IMR-90 (cell line): ENCODE data around the gene ILRUN. TPM values are rescaled to one million over a fixed set of nuclear protein-coding genes. Genes with fewer than 3 reads are reported as not detected.
A peak's percentile ranks its signal among the peaks of the same experiment; 100 is the strongest.
"Not testable (repeated sequence)": the region's sequence is repeated elsewhere in the genome, so short reads cannot be mapped to it uniquely, and the experiment has no call there.

Experiments
- ATAC-seq: fragments of 200-7000 bp; cut with Tn5 transposase; 2 replicates; pipeline ENCODE4 v1.9.1; 2020; ENCODE audit warnings: low read depth, mild to moderate bottlenecking, moderate library complexity
- BruUV-seq: library from RNA; stranded (reverse); fragments of 400-500 nt; replicated peaks from 2 replicates; lab custom pipeline; 2021; lab: Mats Ljungman, UMichigan
- CTCF ChIA-PET: fragments of 300-600 bp; formaldehyde crosslinking; extraction: SDS; loops from one replicate; lab custom pipeline; 2021; ENCODE audit warnings: antibody characterized with exemption; lab: Yijun Ruan, JAX
- POLR2A ChIA-PET: fragments of 300-600 bp; sonication (Branson Sonifier 250); formaldehyde crosslinking; loops from one replicate; lab custom pipeline; 2022; ENCODE audit warnings: antibody characterized with exemption; ENCODE audit not compliant: unreplicated experiment; lab: Charles Lee
- DNase-seq: peaks from one replicate; pipeline ENCODE4 v3.0.0; 2013
- H2AFZ ChIP-seq: replicated peaks from 2 replicates; pipeline ENCODE3; 2013; ENCODE audit warnings: low read length, mild to moderate bottlenecking; ENCODE audit not compliant: poor library complexity
- H2AK5ac ChIP-seq: 2 replicates; pipeline ENCODE4 v1.6.1; 2013; ENCODE audit warnings: low read depth, low read length, inconsistent platforms
- H2AK9ac ChIP-seq: replicated peaks from 2 replicates; pipeline ENCODE3; 2013; ENCODE audit warnings: mild to moderate bottlenecking, low read depth, low read length, moderate library complexity; ENCODE audit not compliant: poor library complexity
- H2BK120ac ChIP-seq: 2 replicates; pipeline ENCODE4 v1.6.1; 2013; ENCODE audit warnings: low read depth, low read length, inconsistent platforms
- H2BK15ac ChIP-seq: 3 replicates; pipeline ENCODE4 v1.6.1; 2013; ENCODE audit warnings: low read depth, low read length, inconsistent platforms
- H2BK20ac ChIP-seq: 2 replicates; pipeline ENCODE4 v1.6.1; 2013; ENCODE audit warnings: low read depth, mild to moderate bottlenecking, inconsistent platforms, low read length, moderate library complexity
- H2BK5ac ChIP-seq: 2 replicates; pipeline ENCODE4 v1.6.1; 2013; ENCODE audit warnings: mild to moderate bottlenecking, low read depth, low read length, inconsistent platforms; ENCODE audit not compliant: poor library complexity, severe bottlenecking
- H3K14ac ChIP-seq: replicated peaks from 2 replicates; pipeline ENCODE4 v1.6.1; 2013; ENCODE audit warnings: low read depth, low read length, inconsistent platforms
- H3K18ac ChIP-seq: 2 replicates; pipeline ENCODE4 v1.6.1; 2013; ENCODE audit warnings: low read depth, low read length, control low read depth
- H3K23ac ChIP-seq: 2 replicates; pipeline ENCODE4 v1.6.1; 2013; ENCODE audit warnings: low read depth, low read length, inconsistent platforms
- H3K27ac ChIP-seq: 2 replicates; pipeline ENCODE4 v1.5.1; 2013; ENCODE audit warnings: mild to moderate bottlenecking, control low read depth, low read length; ENCODE audit not compliant: insufficient read depth
- H3K27me3 ChIP-seq: 2 replicates; pipeline ENCODE4 v1.6.1; 2013; ENCODE audit warnings: low read length; ENCODE audit not compliant: control insufficient read depth, insufficient read depth
- H3K36me3 ChIP-seq: 2 replicates; pipeline ENCODE4 v1.6.1; 2013; ENCODE audit warnings: low read length, mixed read lengths; ENCODE audit not compliant: control insufficient read depth, insufficient read depth
- H3K4ac ChIP-seq: 2 replicates; pipeline ENCODE4 v1.6.1; 2013; ENCODE audit warnings: low read depth, low read length, inconsistent platforms
- H3K4me1 ChIP-seq: 2 replicates; pipeline ENCODE4 v1.6.1; 2013; ENCODE audit warnings: low read length, mixed read lengths; ENCODE audit not compliant: control insufficient read depth, insufficient read depth
- H3K4me2 ChIP-seq: 2 replicates; pipeline ENCODE4 v1.6.1; 2013; ENCODE audit warnings: low read depth, mild to moderate bottlenecking, control low read depth, low read length, moderate library complexity
- H3K4me3 ChIP-seq: 2 replicates; pipeline ENCODE4 v1.5.1; 2013; ENCODE audit warnings: low read depth, mild to moderate bottlenecking, control low read depth, low read length, moderate library complexity; ENCODE audit not compliant: insufficient read depth
- H3K56ac ChIP-seq: 2 replicates; pipeline ENCODE4 v1.6.1; 2013; ENCODE audit warnings: low read length, inconsistent platforms; ENCODE audit not compliant: insufficient read depth; ENCODE audit errors: extremely low read depth
- H3K79me1 ChIP-seq, 2 experiments: 2 replicates each; pipeline ENCODE4 v1.6.1; 2013; ENCODE audit warnings: low read length in 2 of 2, inconsistent platforms in 1 of 2, low read depth in 1 of 2
- H3K9ac ChIP-seq: 2 replicates; pipeline ENCODE4 v1.6.1; 2013; ENCODE audit warnings: low read depth, low read length, control low read depth
- H3K9me1 ChIP-seq: 2 replicates; pipeline ENCODE4 v1.6.1; 2013; ENCODE audit warnings: low read length, inconsistent platforms; ENCODE audit not compliant: insufficient read depth
- H3K9me3 ChIP-seq: 2 replicates; pipeline ENCODE4 v1.6.1; 2013; ENCODE audit warnings: low read length; ENCODE audit not compliant: control insufficient read depth, insufficient read depth
- H4K20me1 ChIP-seq: 2 replicates; pipeline ENCODE4 v1.6.1; 2013; ENCODE audit warnings: low read length, inconsistent platforms; ENCODE audit not compliant: insufficient read depth
- H4K5ac ChIP-seq: 2 replicates; pipeline ENCODE4 v1.6.1; 2013; ENCODE audit warnings: mild to moderate bottlenecking, low read depth, low read length, control low read depth
- H4K8ac ChIP-seq, 2 experiments: 2 replicates each; pipeline ENCODE4 v1.6.1; 2013; ENCODE audit warnings: low read depth in 2 of 2, low read length in 2 of 2, control low read depth in 1 of 2, inconsistent platforms in 1 of 2
- H4K91ac ChIP-seq: 2 replicates; pipeline ENCODE4 v1.6.1; 2013; ENCODE audit warnings: low read depth, low read length, inconsistent platforms; ENCODE audit not compliant: insufficient read depth
- CEBPB ChIP-seq: IDR thresholded peaks from 2 replicates; pipeline ENCODE4 v1.6.1; 2012; ENCODE audit warnings: low read depth, low read length, improper control_type of control experiment
- FOS ChIP-seq: fragments of 150-350 bp; IDR thresholded peaks from 2 replicates; pipeline ENCODE4 v1.6.1; 2016; ENCODE audit warnings: low read depth, low read length
- MAZ ChIP-seq: IDR thresholded peaks from 2 replicates; pipeline ENCODE4 v1.6.1; 2012; ENCODE audit warnings: low read depth, mild to moderate bottlenecking, low read length, improper control_type of control experiment, moderate library complexity, borderline replicate concordance
- MXI1 ChIP-seq: IDR thresholded peaks from 2 replicates; pipeline ENCODE4 v1.6.1; 2012; ENCODE audit warnings: low read depth, mild to moderate bottlenecking, low read length, moderate library complexity, borderline replicate concordance
- NFE2L2 ChIP-seq: fragments of 150-350 bp; IDR thresholded peaks from 2 replicates; pipeline ENCODE4 v1.6.1; 2016; ENCODE audit warnings: low read depth, mild to moderate bottlenecking, low read length
- POLR2A ChIP-seq: IDR thresholded peaks from 2 replicates; pipeline ENCODE4 v1.6.1; 2012; ENCODE audit warnings: mild to moderate bottlenecking, low read depth, low read length
- RAD21 ChIP-seq: IDR thresholded peaks from 2 replicates; pipeline ENCODE4 v1.6.1; 2012; ENCODE audit warnings: low read length, improper control_type of control experiment
- RCOR1 ChIP-seq: IDR thresholded peaks from 2 replicates; pipeline ENCODE4 v1.6.1; 2012; ENCODE audit warnings: mild to moderate bottlenecking, low read length, improper control_type of control experiment; ENCODE audit not compliant: insufficient replicate concordance
- USF2 ChIP-seq: fragments of 150-350 bp; IDR thresholded peaks from 2 replicates; pipeline ENCODE4 v1.6.1; 2017; ENCODE audit warnings: mild to moderate bottlenecking, antibody characterized with exemption, low read length, low read depth
- WGBS, 2 experiments: methylation state at CpG; one replicate each; pipeline versions ENCODE4 v1.1.5 to v1.1.7; 2013; ENCODE audit warnings: missing lambda C conversion rate in 2 of 2; ENCODE audit not compliant: insufficient read length in 1 of 2; ENCODE audit errors: extremely low coverage in 2 of 2; 5-methylcytosine and 5-hydroxymethylcytosine counted together
- dilution Hi-C: fragments of 300-500 bp; cut with HindIII; formaldehyde crosslinking; loops from one replicate; pipeline ENCODE4 v1.14.3; 2018; ENCODE audit warnings: low sequenced_read_pairs; ENCODE audit not compliant: unreplicated experiment
- in situ Hi-C: fragments of 300-500 bp; cut with MboI; formaldehyde crosslinking; loops from 3 replicates; pipeline ENCODE4 v1.14.3; 2019; ENCODE audit warnings: low sequenced_read_pairs, inconsistent platforms, mixed read lengths
- intact Hi-C: fragments of 100-400 bp; cut with micrococcal nuclease; formaldehyde crosslinking; loops from 2 replicates; pipeline ENCODE4 v1.10.0; 2022
- polyA plus RNA-seq, 3 experiments: library from polyadenylated mRNA; depleted of rRNA; stranded (reverse); fragments of >200 nt; gene quantifications; 2 replicates each; pipeline ENCODE4 v1.2.3, GENCODE V29; 2012; ENCODE audit warnings: low replicate concordance in 1 of 3
- total RNA-seq: library from RNA; depleted of rRNA; stranded (reverse); fragments of >200 nt; gene quantifications from 2 replicates; pipeline ENCODE4 v1.2.3, GENCODE V29; 2012

ILRUN gene
- total and polyA plus RNA-seq, 2 of the 4 experiments (the other 2 are of a cell fraction), result 25.4 to 29.9 TPM

- ChIA-PET POLR2A (no interaction called here), CTCF (interaction anchor here (1.0 kb wide), 1 partner anchor 11 kb away, joined by 3 read pairs; no protein-coding TSS in a partner anchor)
- H2AK5ac ChIP-seq, result no peak overlapping the region
- no peak overlapping the region for H4K8ac ChIP-seq
- no peak overlapping the region for H3K23ac ChIP-seq
- intact Hi-C loops (no loop called here), dilution Hi-C loops (no loop called here), in situ Hi-C loops (no loop called here)
- no peak overlapping the region for H3K4me3 ChIP-seq
- H3K4ac ChIP-seq, result no peak overlapping the region
- H3K27me3 ChIP-seq, result no peaks in the 10 kb centered on the region
- no peak overlapping the region for H2BK5ac ChIP-seq
- no peak overlapping the region for H3K14ac ChIP-seq
- no peak overlapping the region for H3K27ac ChIP-seq
- no peak overlapping the region for H2AFZ ChIP-seq
- H2BK120ac ChIP-seq, result no peak overlapping the region
- ATAC-seq (no peak), DNase-seq (no peak)
- H4K91ac ChIP-seq, result no peak overlapping the region
- no peak overlapping the region for H3K56ac ChIP-seq
- TF ChIP-seq MXI1 (no peak), USF2 (no peak), RCOR1 (no peak), MAZ (no peak), NFE2L2 (no peak), RAD21 (no peak), CEBPB (no peak), FOS (no peak), POLR2A (no peak)
- no peak overlapping the region for H3K4me2 ChIP-seq
- no peak overlapping the region for H2AK9ac ChIP-seq
- H3K18ac ChIP-seq, result no peak overlapping the region
- no peaks in the 10 kb centered on the region for H3K36me3 ChIP-seq
- no peak overlapping the region for H2BK15ac ChIP-seq
- no TSS peak for BruUV-seq
- H3K79me1 ChIP-seq, result no peaks in the 10 kb centered on the region
- H4K5ac ChIP-seq, result no peak overlapping the region
- H3K9me3 ChIP-seq, result no peaks in the 10 kb centered on the region
- 81% methylated on average over 4 of the region's 8 CpGs; no CpG with 5 or more reads in 1 of the 2 experiments for WGBS, 2 experiments
- H2BK20ac ChIP-seq, result no peak overlapping the region
- no peaks in the 10 kb centered on the region for H4K20me1 ChIP-seq
- peaks cover 3% of the 10 kb centered on the region for H3K4me1 ChIP-seq
- H3K9me1 ChIP-seq, result no peaks in the 10 kb centered on the region
- no peak overlapping the region for H3K9ac ChIP-seq
These were observed 25.9 kb upstream of the ILRUN start for GRCh38 chr6:34722451-34722850.

GRCh38 chr6:34720160-34720559 is 23.6 kb upstream of the ILRUN start:
- H4K5ac ChIP-seq, H3K79me1 ChIP-seq, H3K27me3 ChIP-seq, BruUV-seq, H3K27ac ChIP-seq, H3K14ac ChIP-seq, H2AK9ac ChIP-seq, H3K4me3 ChIP-seq, H4K91ac ChIP-seq, H2BK5ac ChIP-seq, in situ Hi-C loops, H3K4me1 ChIP-seq, ATAC-seq, dilution Hi-C loops, H3K36me3 ChIP-seq, DNase-seq, H3K56ac ChIP-seq, H3K9ac ChIP-seq, H3K18ac ChIP-seq, H4K20me1 ChIP-seq, H4K8ac ChIP-seq, CTCF ChIA-PET, H2BK15ac ChIP-seq, intact Hi-C loops, H3K23ac ChIP-seq, H3K9me3 ChIP-seq, H3K4me2 ChIP-seq, POLR2A ChIA-PET, H2BK20ac ChIP-seq, H3K9me1 ChIP-seq, H2BK120ac ChIP-seq: not testable (repeated sequence)
- peak overlapping the region; percentile 8; the same call in 1 of the 2 replicates for H3K4ac ChIP-seq
- WGBS, 2 experiments, result no CpG with 5 or more reads among the region's 6 CpGs
- peak overlapping the region; percentile 40 for H2AFZ ChIP-seq
- peak overlapping the region; percentile 81 for H2AK5ac ChIP-seq
